AG04450 (cell line): ENCODE results near the gene SIRT4. TPM values are rescaled to one million over a fixed set of nuclear protein-coding genes. Genes with fewer than 3 reads are reported as not detected.

ENCODE experiments used
- CTCF ChIA-PET: fragments of 300-600, 350-600 bp; formaldehyde crosslinking; extraction: SDS; loops from one replicate; lab custom pipeline; 2022; ENCODE audit warnings: antibody characterized with exemption, inconsistent platforms; lab: Charles Lee
- POLR2A ChIA-PET: fragments of 350-600 bp; formaldehyde crosslinking; extraction: SDS; loops from one replicate; lab custom pipeline; 2021; ENCODE audit warnings: antibody characterized with exemption, inconsistent platforms; lab: Yijun Ruan, JAX
- DNase-seq: peaks from one replicate; pipeline ENCODE4 v3.0.0-alpha.2; 2011; ENCODE audit warnings: low read depth, low spot score
- H3K27ac ChIP-seq: one replicate; pipeline ENCODE4 v1.5.1; 2012; ENCODE audit warnings: low read depth, low read length, control low read depth
- H3K27me3 ChIP-seq: one replicate; pipeline ENCODE4 v1.6.0; 2012; ENCODE audit warnings: low read length; ENCODE audit not compliant: control insufficient read depth, insufficient read depth
- H3K4me3 ChIP-seq: 2 replicates; pipeline ENCODE4 v1.5.1; 2011; ENCODE audit warnings: mild to moderate bottlenecking, low read depth, low read length, control low read depth
- H3K9me3 ChIP-seq: 2 replicates; pipeline ENCODE4 v1.5.1; 2012; ENCODE audit warnings: low read length; ENCODE audit not compliant: control insufficient read depth, insufficient read depth
- polyA plus RNA-seq: library from polyadenylated mRNA; depleted of rRNA; stranded (reverse); fragments of >200 nt; gene quantifications from 2 replicates; pipeline ENCODE4 v1.2.3, GENCODE V29; 2011
- TF ChIP-seq, protein P1 (sequence below): IDR thresholded peaks from 2 replicates; pipeline ENCODE4 v1.5.1; 2011; ENCODE audit warnings: low read depth, low read length, control low read depth, inconsistent platforms

SIRT4 gene
- polyA plus RNA-seq, 1 experiment = 1.9 TPM

DNA sequence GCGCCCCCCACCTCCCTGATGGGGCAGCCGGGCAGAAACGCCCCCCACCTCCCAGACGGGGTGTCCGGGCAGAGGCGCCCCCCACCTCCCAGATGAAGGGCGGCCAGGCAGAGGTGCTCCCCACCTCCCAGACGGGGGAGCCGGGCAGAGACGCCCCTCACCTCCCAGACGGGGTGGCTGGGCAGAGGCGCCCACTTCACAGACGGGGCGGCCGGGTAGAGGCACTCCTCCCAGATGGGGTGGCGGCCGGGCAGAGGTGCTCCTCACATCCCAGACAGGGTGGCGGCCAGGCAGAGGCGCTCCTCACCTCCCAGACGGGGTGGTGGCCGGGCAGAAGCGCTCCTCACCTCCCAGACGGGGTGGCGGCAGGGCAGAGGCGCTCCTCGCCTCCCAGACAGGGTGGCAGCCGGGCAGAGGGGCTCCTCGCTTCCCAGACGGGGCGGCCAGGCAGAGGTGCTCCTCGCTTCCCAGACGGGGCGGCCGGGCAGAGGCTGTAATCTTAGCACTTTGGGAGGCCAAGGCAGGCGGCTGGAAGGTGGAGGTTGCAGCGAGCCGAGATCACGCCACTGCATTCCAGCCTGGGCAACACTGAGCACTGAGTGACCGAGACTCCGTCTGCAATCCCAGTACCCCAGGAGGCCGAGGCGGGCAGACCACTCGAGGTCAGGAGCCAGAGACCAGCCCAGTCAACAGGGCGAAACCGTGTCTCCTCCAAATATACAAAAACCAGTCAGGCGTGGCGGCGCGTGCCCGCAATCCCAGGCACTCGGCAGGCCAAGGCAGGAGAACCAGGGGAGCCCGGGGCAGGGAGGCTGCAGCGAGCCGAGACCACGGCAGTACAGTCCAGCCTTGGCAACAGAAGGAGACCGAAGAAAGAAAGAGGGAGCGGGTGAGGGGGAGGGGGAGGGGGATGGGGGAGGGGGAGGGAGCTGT, 23.7 kb upstream of the SIRT4 start:
- Histone ChIP-seq H3K27me3 (no peaks in the 10 kb centered on the region), H3K27ac (no peak overlapping the region), H3K4me3 (no peak overlapping the region), H3K9me3 (peaks cover 11% of the 10 kb centered on the region; the same call in 1 of the 2 replicates)
- POLR2A ChIA-PET = interaction anchor here (1.1 kb wide), 1 partner anchor 77 kb away, joined by 15 read pairs; the partner anchor contains the start of gene RPLP0
- CTCF ChIA-PET = interaction anchor here (0.6 to 0.7 kb wide), 2 partner anchors 50 to 1874 kb away, joined by 3 to 6 read pairs; no protein-coding TSS in a partner anchor
- TF ChIP-seq, protein P1, sequence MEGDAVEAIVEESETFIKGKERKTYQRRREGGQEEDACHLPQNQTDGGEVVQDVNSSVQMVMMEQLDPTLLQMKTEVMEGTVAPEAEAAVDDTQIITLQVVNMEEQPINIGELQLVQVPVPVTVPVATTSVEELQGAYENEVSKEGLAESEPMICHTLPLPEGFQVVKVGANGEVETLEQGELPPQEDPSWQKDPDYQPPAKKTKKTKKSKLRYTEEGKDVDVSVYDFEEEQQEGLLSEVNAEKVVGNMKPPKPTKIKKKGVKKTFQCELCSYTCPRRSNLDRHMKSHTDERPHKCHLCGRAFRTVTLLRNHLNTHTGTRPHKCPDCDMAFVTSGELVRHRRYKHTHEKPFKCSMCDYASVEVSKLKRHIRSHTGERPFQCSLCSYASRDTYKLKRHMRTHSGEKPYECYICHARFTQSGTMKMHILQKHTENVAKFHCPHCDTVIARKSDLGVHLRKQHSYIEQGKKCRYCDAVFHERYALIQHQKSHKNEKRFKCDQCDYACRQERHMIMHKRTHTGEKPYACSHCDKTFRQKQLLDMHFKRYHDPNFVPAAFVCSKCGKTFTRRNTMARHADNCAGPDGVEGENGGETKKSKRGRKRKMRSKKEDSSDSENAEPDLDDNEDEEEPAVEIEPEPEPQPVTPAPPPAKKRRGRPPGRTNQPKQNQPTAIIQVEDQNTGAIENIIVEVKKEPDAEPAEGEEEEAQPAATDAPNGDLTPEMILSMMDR = no peak
- DNase-seq = no peak

DNA sequence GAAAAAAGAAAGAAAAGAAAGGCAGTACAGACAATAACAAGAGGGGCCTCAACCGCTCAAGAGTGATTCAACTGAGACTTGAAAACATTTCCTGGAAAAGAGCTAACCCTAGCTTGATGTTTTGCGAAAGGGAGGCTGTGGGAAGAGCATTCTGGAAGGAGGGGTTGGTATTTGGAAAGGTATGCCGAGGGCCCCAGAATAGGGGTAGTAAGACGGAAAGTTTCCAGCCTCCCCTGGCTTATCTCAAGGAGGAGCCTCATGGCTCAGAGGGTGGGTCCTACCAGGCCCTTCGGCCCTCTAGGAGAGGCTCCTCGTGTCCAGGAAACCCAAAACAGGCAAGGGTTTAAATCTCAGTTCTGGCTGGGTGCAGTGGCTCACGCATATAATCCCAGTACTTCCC, 18.8 kb upstream of the SIRT4 start:
- no peak for DNase-seq
- CTCF ChIA-PET = interaction anchor here (0.6 to 4.5 kb wide), 3 partner anchors 18 to 82 kb away, joined by 3 to 28 read pairs (median 4); partner anchors contain the start of genes PXN and RPLP0
- POLR2A ChIA-PET = interaction anchor here (1.0 to 1.7 kb wide), 2 partner anchors 10 to 82 kb away, joined by 3 to 5 read pairs; partner anchors contain the start of genes RNU4-1 and RPLP0
- no peak overlapping the region for H3K4me3 ChIP-seq
- H3K27ac ChIP-seq = no peak overlapping the region
- no peaks in the 10 kb centered on the region for H3K27me3 ChIP-seq
- H3K9me3 ChIP-seq = peaks cover 5% of the 10 kb centered on the region; the same call in 1 of the 2 replicates
- TF ChIP-seq, protein P1 = no peak

DNA sequence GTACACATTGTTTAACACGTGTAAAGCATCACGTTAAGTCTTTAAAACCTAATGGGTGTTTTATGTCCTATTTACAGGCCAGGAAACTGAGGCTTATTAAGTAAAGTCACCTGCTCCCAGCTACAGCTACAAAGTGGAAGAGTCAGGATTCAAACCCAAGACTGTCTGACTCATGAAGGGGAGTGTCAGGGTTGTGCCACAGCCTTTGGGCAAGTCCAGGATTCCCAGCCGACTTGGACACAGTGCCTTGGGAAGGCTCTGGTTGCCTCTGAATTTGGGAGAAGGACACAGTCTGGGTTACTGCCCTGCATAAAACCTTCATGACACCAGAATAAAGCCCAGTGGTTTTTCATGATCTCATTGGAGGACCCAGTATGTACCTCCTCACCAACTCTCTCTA, 17.7 kb upstream of the SIRT4 start:
- TF ChIP-seq, protein P1 = no peak
- H3K9me3 ChIP-seq = no peaks in the 10 kb centered on the region; the same call in 1 of the 2 replicates
- ChIA-PET POLR2A (interaction anchor here (0.9 kb wide), 1 partner anchor 83 kb away, joined by 3 read pairs; the partner anchor contains the start of gene RPLP0), CTCF (interaction anchor here (0.8 to 4.5 kb wide), 3 partner anchors 18 to 83 kb away, joined by 8 to 28 read pairs (median 18); partner anchors contain the start of genes PXN and RPLP0)
- H3K4me3 ChIP-seq = no peak overlapping the region
- DNase-seq = no peak
- H3K27me3 ChIP-seq = no peaks in the 10 kb centered on the region
- H3K27ac ChIP-seq = no peak overlapping the region

DNA sequence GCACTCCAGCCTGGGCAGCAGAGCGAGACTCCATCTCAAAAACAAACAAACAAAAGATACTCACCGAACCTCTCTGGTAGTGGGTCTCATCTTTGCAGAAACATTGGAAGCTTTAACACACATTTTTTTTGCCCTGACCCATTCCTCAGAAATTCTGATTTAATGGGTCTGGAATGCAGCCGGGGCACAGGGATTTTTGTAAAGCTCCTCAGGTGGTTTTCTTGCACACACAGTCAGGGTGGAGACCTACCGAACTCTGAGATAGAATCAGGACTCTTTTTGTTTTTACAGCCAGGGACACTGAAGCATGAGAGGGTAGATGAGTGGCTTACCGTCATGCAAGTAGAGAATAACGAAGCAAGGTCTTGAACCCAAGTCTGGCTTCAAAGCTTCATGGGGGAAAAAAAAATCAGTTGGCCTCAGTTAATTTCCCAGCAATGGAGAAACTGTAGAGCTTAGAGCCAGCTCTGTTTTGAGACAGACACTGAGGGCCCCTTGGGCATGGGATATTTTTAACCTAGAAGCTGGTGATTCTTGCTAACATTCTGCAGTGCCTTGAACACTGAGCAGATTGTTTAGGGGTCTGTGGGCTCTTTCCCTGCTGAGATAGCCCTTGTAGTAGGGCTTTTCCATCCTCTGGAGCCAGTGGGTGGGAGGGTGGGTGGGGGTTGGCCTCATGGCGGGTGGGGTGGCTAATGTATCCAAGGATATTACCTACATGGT, 15.2 kb upstream of the SIRT4 start:
- H3K27ac ChIP-seq = no peak overlapping the region
- TF ChIP-seq, protein P1 = no peak
- H3K9me3 ChIP-seq = no peaks in the 10 kb centered on the region; the same call in 1 of the 2 replicates
- POLR2A ChIA-PET = interaction anchor here (2.2 kb wide), 1 partner anchor 86 kb away, joined by 18 read pairs; the partner anchor contains the start of gene RPLP0
- DNase-seq = no peak
- no peaks in the 10 kb centered on the region for H3K27me3 ChIP-seq
- no peak overlapping the region for H3K4me3 ChIP-seq
- CTCF ChIA-PET = interaction anchor here (0.7 to 4.1 kb wide), 7 partner anchors 13 to 86 kb away, joined by 3 to 31 read pairs (median 8); partner anchors contain the start of genes PXN, RPLP0 and SIRT4
